ENCODE measurements around the gene PPP3R1. TPM values are rescaled to one million over a fixed set of nuclear protein-coding genes. Genes with fewer than 3 reads are reported as not detected.

Gene PPP3R1
- total RNA-seq, 1 donor from 2014 or later = 54.5 TPM

GRCh38 chr2:68196120-68196716 lies 56.1 kb downstream of the PPP3R1 start:
- Histone ChIP-seq H3K4me1 (peaks cover 49% of the 10 kb centered on the region), H3K36me3 (no peaks in the 10 kb centered on the region), H3K9me3 (no peaks in the 10 kb centered on the region), H3K27ac (no peak overlapping the region), H3K27me3 (ENCODE audit: low read depth) (no peaks in the 10 kb centered on the region), H3K4me3 (no peak overlapping the region)
- intact Hi-C loops (cut with DNase I) = no loop called here
- peak in 1 of 2 donors; percentile 45 for ATAC-seq
- DNase-seq = no peak
- TF ChIP-seq, protein P1, sequence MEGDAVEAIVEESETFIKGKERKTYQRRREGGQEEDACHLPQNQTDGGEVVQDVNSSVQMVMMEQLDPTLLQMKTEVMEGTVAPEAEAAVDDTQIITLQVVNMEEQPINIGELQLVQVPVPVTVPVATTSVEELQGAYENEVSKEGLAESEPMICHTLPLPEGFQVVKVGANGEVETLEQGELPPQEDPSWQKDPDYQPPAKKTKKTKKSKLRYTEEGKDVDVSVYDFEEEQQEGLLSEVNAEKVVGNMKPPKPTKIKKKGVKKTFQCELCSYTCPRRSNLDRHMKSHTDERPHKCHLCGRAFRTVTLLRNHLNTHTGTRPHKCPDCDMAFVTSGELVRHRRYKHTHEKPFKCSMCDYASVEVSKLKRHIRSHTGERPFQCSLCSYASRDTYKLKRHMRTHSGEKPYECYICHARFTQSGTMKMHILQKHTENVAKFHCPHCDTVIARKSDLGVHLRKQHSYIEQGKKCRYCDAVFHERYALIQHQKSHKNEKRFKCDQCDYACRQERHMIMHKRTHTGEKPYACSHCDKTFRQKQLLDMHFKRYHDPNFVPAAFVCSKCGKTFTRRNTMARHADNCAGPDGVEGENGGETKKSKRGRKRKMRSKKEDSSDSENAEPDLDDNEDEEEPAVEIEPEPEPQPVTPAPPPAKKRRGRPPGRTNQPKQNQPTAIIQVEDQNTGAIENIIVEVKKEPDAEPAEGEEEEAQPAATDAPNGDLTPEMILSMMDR (IDR thresholded peaks at IDR 0.05) = peak; percentile 74

- DNase-seq (no peak), ATAC-seq (no peak)
- TF ChIP-seq, protein P1 (IDR thresholded peaks at IDR 0.05) = no peak
- no peaks in the 10 kb centered on the region for H3K27me3 ChIP-seq (ENCODE audit: low read depth)
- no peaks in the 10 kb centered on the region for H3K9me3 ChIP-seq
- H3K4me1 ChIP-seq = peaks cover 48% of the 10 kb centered on the region
- no peak overlapping the region for H3K27ac ChIP-seq
- no peaks in the 10 kb centered on the region for H3K36me3 ChIP-seq
- H3K4me3 ChIP-seq = no peak overlapping the region
- intact Hi-C loops (cut with DNase I) = no loop called here
Observed at GRCh38 chr2:68195096-68195495, 57.2 kb downstream of the PPP3R1 start.

- no peak for DNase-seq
- no peak overlapping the region for H3K4me3 ChIP-seq
- H3K27me3 ChIP-seq (ENCODE audit: low read depth) = no peaks in the 10 kb centered on the region
- TF ChIP-seq, protein P1 (IDR thresholded peaks at IDR 0.05) = no peak
- no peak for ATAC-seq
- intact Hi-C loops (cut with DNase I) = no loop called here
- H3K27ac ChIP-seq = no peak overlapping the region
- peaks cover 53% of the 10 kb centered on the region for H3K4me1 ChIP-seq
- H3K9me3 ChIP-seq = no peaks in the 10 kb centered on the region
- no peaks in the 10 kb centered on the region for H3K36me3 ChIP-seq
Observed at GRCh38 chr2:68193787-68194372, 58.5 kb downstream of the PPP3R1 start.

GRCh38 chr2:68193144-68193543 lies 59.2 kb downstream of the PPP3R1 start:
- TF ChIP-seq, protein P1 (IDR thresholded peaks at IDR 0.05) = no peak
- no peak for ATAC-seq
- H3K27ac ChIP-seq = no peak overlapping the region
- no peaks in the 10 kb centered on the region for H3K27me3 ChIP-seq (ENCODE audit: low read depth)
- H3K9me3 ChIP-seq = no peaks in the 10 kb centered on the region
- H3K4me3 ChIP-seq = no peak overlapping the region
- H3K36me3 ChIP-seq = no peaks in the 10 kb centered on the region
- intact Hi-C loops (cut with DNase I) = no loop called here
- no peak for DNase-seq
- H3K4me1 ChIP-seq = peaks cover 55% of the 10 kb centered on the region

GRCh38 chr2:68190991-68191731 lies 61.2 kb downstream of the PPP3R1 start:
- intact Hi-C loops (cut with DNase I) = no loop called here
- peak in 1 of 2 donors; percentile 72 for ATAC-seq

More at GRCh38 chr2:68190991-68191731, 61.2 kb downstream of the PPP3R1 start:
- TF ChIP-seq, protein P1 (IDR thresholded peaks at IDR 0.05) = no peak
- no peaks in the 10 kb centered on the region for H3K27me3 ChIP-seq (ENCODE audit: low read depth)
- DNase-seq = no peak
- H3K27ac ChIP-seq = no peak overlapping the region
- H3K9me3 ChIP-seq = no peaks in the 10 kb centered on the region
- peaks cover 56% of the 10 kb centered on the region for H3K4me1 ChIP-seq
- peaks cover 9% of the 10 kb centered on the region for H3K36me3 ChIP-seq
- H3K4me3 ChIP-seq = no peak overlapping the region

Measured in lower lobe of right lung (tissue), 2 donors.